AG09319 (cell line): ENCODE measurements around the gene ZFPM1.

Experiments
- DNase-seq: peaks from one replicate; pipeline ENCODE4 v3.0.0-alpha.2; 2010; ENCODE audit warnings: low read depth; ENCODE audit errors: extremely low read depth
- TF ChIP-seq, protein P1 (sequence below): IDR thresholded peaks from 2 replicates; pipeline ENCODE4 v1.5.1; 2011; ENCODE audit warnings: low read depth, mild to moderate bottlenecking, inconsistent platforms, low read length, moderate library complexity

The ZFPM1 gene

DNA sequence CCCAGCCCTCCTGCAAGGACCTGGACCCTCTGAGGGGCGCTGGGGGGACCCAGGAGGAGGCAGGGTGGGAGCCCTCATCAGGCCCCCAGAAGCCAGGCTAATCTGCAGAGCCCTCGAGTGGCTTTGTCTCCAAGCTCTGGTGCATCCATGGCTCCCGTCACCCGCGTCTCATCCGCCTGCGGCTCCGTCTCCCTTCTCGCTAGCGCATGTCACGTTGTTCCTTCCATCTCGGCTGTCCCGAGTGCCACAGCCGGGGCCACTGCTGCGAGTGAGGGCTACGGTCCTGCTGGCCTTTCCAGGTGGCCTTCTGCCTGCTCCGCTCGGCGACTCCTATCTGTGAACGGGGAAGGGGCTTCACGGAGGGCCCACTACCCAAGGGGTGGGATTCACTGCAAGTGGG lies 53.6 kb downstream of the ZFPM1 start:
- TF ChIP-seq, protein P1, sequence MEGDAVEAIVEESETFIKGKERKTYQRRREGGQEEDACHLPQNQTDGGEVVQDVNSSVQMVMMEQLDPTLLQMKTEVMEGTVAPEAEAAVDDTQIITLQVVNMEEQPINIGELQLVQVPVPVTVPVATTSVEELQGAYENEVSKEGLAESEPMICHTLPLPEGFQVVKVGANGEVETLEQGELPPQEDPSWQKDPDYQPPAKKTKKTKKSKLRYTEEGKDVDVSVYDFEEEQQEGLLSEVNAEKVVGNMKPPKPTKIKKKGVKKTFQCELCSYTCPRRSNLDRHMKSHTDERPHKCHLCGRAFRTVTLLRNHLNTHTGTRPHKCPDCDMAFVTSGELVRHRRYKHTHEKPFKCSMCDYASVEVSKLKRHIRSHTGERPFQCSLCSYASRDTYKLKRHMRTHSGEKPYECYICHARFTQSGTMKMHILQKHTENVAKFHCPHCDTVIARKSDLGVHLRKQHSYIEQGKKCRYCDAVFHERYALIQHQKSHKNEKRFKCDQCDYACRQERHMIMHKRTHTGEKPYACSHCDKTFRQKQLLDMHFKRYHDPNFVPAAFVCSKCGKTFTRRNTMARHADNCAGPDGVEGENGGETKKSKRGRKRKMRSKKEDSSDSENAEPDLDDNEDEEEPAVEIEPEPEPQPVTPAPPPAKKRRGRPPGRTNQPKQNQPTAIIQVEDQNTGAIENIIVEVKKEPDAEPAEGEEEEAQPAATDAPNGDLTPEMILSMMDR: no peak
- DNase-seq: no peak

DNA sequence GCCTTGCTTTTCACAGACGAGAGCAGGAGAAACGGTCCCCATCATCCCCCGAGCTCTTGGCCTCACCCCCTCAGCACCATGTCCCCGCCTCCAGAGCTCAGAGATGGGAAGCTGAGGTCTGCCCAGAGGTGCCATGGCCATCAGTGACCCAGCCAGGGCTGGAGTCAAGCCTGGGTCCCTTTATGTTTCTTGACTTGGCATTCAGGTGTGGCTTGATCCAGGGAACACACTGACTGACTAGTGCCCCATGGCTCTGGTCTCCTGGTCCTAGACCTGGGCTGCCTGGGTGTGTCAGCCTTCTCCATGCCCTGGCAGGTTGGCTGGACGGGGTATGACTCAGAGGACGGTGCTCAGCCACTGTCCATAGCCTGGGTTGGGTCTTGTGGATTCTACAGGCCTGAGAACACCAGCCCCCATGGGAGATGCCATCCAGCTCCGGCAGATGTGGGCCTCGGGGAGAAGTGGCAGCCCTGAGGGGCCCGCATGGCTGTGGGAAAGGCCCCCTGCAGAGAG lies 54.2 kb downstream of the ZFPM1 start:
- TF ChIP-seq, protein P1: no peak
- DNase-seq: no peak

DNA sequence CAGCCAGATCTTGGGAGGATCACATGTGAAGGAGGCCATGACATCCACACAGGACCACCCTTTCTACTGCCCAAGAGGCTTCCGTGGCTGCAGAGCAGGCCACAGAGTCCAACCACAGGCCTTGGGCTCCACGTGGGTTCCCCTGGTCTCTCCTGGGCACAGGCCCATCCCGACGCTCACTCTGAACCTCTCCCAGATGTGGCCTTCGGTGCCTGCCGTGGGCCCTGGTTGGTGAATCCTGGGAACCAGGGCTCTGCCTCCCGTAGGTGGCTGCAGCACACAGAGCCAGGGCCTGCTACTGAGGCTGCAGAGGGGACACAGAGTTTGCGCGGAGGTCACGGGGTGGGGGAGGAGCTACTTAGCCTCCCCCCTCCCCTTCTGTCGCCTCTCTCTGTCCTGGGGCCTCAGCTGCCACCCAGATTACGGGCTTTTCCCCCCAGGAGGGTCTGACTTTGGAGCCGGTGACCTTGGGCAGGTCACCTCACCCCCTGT lies 55.3 kb downstream of the ZFPM1 start:
- TF ChIP-seq, protein P1: no peak
- no peak for DNase-seq

DNA sequence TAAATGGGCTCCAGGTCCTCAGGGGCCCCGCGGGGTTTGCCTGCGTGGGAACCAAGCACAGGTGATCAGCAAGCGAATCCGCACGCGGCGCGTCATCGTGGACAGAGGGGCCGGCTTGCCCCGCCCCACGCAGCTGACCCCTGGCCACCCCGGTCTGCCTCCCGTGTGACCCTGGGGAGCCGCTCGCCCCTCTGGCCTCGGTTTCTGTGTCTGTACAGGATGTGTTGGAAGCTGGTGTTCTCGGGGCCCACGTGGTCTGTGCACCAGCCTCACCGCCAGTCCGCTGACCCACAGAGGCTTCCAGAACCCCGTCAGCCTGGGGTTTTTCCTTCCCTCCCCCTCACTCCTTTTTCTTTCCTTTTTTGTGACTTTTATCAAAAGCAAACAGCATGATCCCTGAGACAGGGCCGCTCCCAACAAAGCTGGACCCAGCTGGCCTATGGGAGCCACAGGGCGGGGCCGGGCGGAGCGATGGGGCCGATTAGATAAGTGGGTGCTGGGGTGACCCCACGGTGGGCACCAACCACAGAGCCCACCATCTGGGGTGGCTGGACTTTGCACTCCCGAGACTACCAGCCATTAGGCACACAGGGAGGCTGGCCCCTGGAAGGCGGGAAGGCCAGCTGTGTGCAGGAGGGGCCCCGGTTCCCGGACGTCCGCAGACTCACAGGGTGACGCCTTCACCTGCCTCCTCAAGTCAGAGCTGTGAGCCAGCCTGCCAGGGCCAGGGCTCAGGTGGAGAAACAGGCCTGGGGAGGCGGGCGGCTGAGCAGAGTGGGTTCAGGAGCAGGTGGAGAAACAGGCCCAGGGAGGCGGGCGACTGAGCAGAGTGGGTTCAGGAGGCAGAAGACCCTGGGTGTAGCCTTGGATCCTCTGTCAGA lies 56.0 kb downstream of the ZFPM1 start:
- no peak for DNase-seq
- TF ChIP-seq, protein P1: no peak

DNA sequence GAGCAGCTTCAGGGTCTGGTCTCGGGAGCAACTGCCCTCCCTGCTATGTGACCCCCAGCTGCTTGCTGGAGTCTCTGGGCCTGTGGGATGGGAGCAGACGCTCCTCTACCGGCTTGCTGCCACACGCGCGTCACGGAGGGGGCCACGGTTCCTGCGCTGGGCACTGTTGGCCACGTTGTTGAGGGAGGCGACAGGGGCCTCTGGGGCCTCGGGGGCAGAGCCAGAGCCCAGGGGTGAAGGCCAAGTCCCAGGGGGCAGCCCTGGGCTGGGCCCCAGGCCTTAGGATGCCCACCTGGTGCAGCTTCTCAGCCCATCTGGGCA lies 56.6 kb downstream of the ZFPM1 start:
- DNase-seq: no peak
- TF ChIP-seq, protein P1: no peak

DNA sequence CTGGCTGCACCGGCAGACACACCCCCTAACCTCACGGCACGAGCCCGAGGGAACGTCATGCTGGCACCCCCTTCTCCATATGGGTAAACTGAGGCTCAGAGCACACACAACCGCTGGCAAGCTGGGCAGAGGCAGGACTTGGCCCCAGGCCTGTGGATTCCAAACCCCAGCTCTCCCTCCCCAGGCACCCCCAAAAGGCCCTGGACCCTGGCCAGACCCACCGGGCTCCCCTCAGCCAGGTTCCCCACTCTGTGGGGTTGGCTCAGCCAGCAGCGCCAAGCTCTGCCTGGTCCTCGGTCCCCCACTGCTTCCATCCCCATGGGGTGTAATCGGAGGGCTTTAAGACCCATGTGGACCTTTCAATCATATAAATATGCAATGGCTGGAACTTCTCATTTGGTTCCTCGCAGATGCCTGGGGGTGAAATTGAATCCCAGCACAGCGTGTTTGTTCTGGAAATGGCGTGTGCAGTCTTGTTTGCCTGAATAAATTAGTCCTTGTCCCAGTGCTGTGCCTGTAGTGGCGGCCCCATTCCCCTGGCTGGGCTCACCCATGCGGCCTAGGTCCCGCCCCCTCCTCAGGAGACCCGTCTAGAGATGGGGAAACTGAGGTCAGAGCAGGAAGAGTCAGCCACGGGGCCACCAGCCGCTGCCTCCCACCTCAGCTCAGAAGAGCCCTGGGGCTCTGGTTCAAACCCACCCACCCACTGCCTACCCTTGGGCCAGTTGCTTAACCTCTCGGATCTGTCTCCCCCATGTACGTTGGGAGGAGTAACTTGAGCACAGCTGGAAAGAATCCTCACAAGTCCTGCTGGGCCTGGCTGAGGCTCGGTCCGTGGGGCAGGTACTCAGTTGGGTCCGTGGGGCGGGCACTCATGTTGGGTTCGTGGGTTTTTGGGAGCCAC lies 57.3 kb downstream of the ZFPM1 start:
- DNase-seq: no peak
- TF ChIP-seq, protein P1: no peak
